Endothelial cell of umbilical vein (primary cell): ENCODE data around the gene FILIP1. TPM values are rescaled to one million over a fixed set of nuclear protein-coding genes. Genes with fewer than 3 reads are reported as not detected.

Experiments
- BruUV-seq: library from RNA; stranded (reverse); fragments of 400-500 nt; replicated peaks from 2 replicates; lab custom pipeline; 2021; lab: Mats Ljungman, UMichigan
- CTCF ChIA-PET: fragments of 300-600, 350-600 bp; sonication (Branson Sonifier 250); formaldehyde crosslinking; loops from one replicate; lab custom pipeline; 2021; ENCODE audit warnings: antibody characterized with exemption, inconsistent platforms; lab: Charles Lee
- POLR2A ChIA-PET: fragments of 300-600, 350-600 bp; sonication (Branson Sonifier 250); formaldehyde crosslinking; loops from one replicate; lab custom pipeline; 2021; ENCODE audit warnings: antibody characterized with exemption, inconsistent platforms; lab: Charles Lee
- DNase-seq: peaks from one replicate; pipeline ENCODE4 v3.0.0-alpha.2; 2011; ENCODE audit warnings: low read depth, low spot score
- FAIRE-seq: peaks from 2 replicates; lab custom pipeline; 2011; peaks lifted over from hg19 to GRCh38; lab: Jason Lieb, UNC
- H2AFZ ChIP-seq: 2 replicates; pipeline ENCODE4 v1.6.0; 2012; ENCODE audit warnings: low read depth, low read length, control low read depth, inconsistent platforms
- H3K27ac ChIP-seq: 2 replicates; pipeline ENCODE4 v1.5.1; 2011; ENCODE audit warnings: low read depth, mild to moderate bottlenecking, control low read depth, low read length, moderate library complexity; ENCODE audit not compliant: insufficient read depth
- H3K27me3 ChIP-seq, 2 experiments: 2 replicates each; pipeline versions ENCODE4 v1.6.0 to v1.6.1; 2011; ENCODE audit warnings: low read length in 2 of 2, mixed read lengths in 1 of 2; ENCODE audit not compliant: control insufficient read depth in 2 of 2, insufficient read depth in 2 of 2
- H3K36me3 ChIP-seq, 2 experiments: 2 replicates in 1 of 2; 3 replicates in 1 of 2; pipeline ENCODE4 v1.5.1; 2011; ENCODE audit warnings: low read length in 2 of 2, mild to moderate bottlenecking in 1 of 2, moderate library complexity in 1 of 2; ENCODE audit not compliant: control insufficient read depth in 2 of 2, insufficient read depth in 2 of 2; ENCODE audit errors: extremely low read depth in 1 of 2
- H3K4me1 ChIP-seq: 3 replicates; pipeline ENCODE4 v1.5.1; 2011; ENCODE audit warnings: mild to moderate bottlenecking, low read length; ENCODE audit not compliant: control insufficient read depth, insufficient read depth; ENCODE audit errors: extremely low read depth
- H3K4me2 ChIP-seq: 2 replicates; pipeline ENCODE4 v1.6.1; 2011; ENCODE audit warnings: low read length, control low read depth, mixed read lengths; ENCODE audit not compliant: insufficient read depth
- H3K4me3 ChIP-seq, 3 experiments: fragments of 200-600 bp in 1 of 3; sonication (generic), shearing (Covaris generic) in 1 of 3; replicated peaks in 1 of 3; 2 replicates each; pipeline ENCODE4 v1.5.1; 2011 to 2016; ENCODE audit warnings: control low read depth in 3 of 3, low read length in 3 of 3, mild to moderate bottlenecking in 2 of 3, inconsistent platforms in 1 of 3, low read depth in 1 of 3, moderate library complexity in 1 of 3; ENCODE audit not compliant: insufficient read depth in 1 of 3
- H3K79me2 ChIP-seq: 2 replicates; pipeline ENCODE4 v1.6.0; 2012; ENCODE audit warnings: low read length, inconsistent platforms; ENCODE audit not compliant: control insufficient read depth, insufficient read depth
- H3K9ac ChIP-seq: replicated peaks from 2 replicates; pipeline ENCODE3; 2011; ENCODE audit warnings: low read length, control low read depth; ENCODE audit not compliant: insufficient read depth; ENCODE audit errors: extremely low read depth
- H3K9me1 ChIP-seq: replicated peaks from 3 replicates; pipeline ENCODE4 v1.6.0; 2011; ENCODE audit warnings: mild to moderate bottlenecking, low read length; ENCODE audit not compliant: control insufficient read depth, insufficient read depth; ENCODE audit errors: extremely low read depth
- H3K9me3 ChIP-seq: replicated peaks from 2 replicates; pipeline ENCODE4 v1.5.1; 2012; ENCODE audit warnings: low read length, inconsistent platforms; ENCODE audit not compliant: control insufficient read depth, insufficient read depth
- H4K20me1 ChIP-seq: replicated peaks from 2 replicates; pipeline ENCODE3; 2011; ENCODE audit warnings: mild to moderate bottlenecking, low read length; ENCODE audit not compliant: control insufficient read depth, insufficient read depth; ENCODE audit errors: extremely low read depth
- GATA2 ChIP-seq: IDR thresholded peaks from 2 replicates; pipeline ENCODE4 v1.7.0; 2011; ENCODE audit warnings: low read depth, mild to moderate bottlenecking, moderate library complexity, mixed read lengths, low read length; ENCODE audit not compliant: insufficient read length, insufficient read depth
- POLR2A ChIP-seq: IDR thresholded peaks from 2 replicates; pipeline ENCODE4 v1.6.1; 2012; ENCODE audit warnings: low read depth, mild to moderate bottlenecking, control low read depth, low read length
- POLR2AphosphoS5 ChIP-seq: IDR thresholded peaks from 2 replicates; pipeline ENCODE4 v1.6.1; 2012; ENCODE audit warnings: low read depth, mild to moderate bottlenecking, control low read depth, low read length, moderate library complexity; ENCODE audit not compliant: insufficient read depth
- dilution Hi-C: fragments of 300-500 bp; cut with MboI; formaldehyde crosslinking; loops from one replicate; pipeline ENCODE4 v1.15.0; 2019; ENCODE audit warnings: low sequenced_read_pairs; ENCODE audit not compliant: extremely low pct_ligation_motif_present
- intact Hi-C: fragments of 100-400 bp; cut with micrococcal nuclease; formaldehyde crosslinking; loops from one replicate; pipeline ENCODE4 v1.10.0; 2022
- microRNA-seq: library from miRNA; unstranded; fragments of <30 nt; microRNA quantifications from one replicate; pipeline ENCODE4 v1.2.0, GENCODE V29; 2021; ENCODE audit warnings: borderline number of aligned reads, borderline replicate concordance
- polyA plus RNA-seq, 4 experiments: library from polyadenylated mRNA; depleted of rRNA in 3 of 4; stranded (reverse) in 3 of 4; unstranded in 1 of 4; fragments of >200 nt; gene quantifications; 2 replicates each; pipeline versions ENCODE4 v1.2.1 to v1.2.3, GENCODE V29; 2011 to 2012; ENCODE audit warnings: missing spikeins in 1 of 4
- small RNA-seq: library from RNA; depleted of rRNA; stranded (forward); fragments of <200 nt; gene quantifications from one replicate; pipeline ENCODE3, GENCODE V24; 2012; ENCODE audit warnings: low replicate concordance, low read depth; ENCODE audit not compliant: insufficient read depth, insufficient read length
- total RNA-seq: library from RNA; stranded (reverse); gene quantifications from 2 replicates; pipeline ENCODE4 v1.2.3, GENCODE V29; 2021

FILIP1 gene
- total and polyA plus RNA-seq, 2 donors (not counting 3 experiments of a cell fraction or from before 2014, with no cell fraction given): 2.8 to 13.7 TPM

GRCh38 chr6:75243333-75244062, 250.1 kb downstream of the FILIP1 start, which contains the start of gene COX7A2:
TSS of gene COX7A2 (minus strand) at chr6:75243801. CDS start at chr6:75243734, 67 bp downstream.
- DNase-seq (peak; percentile 98), FAIRE-seq (peak; percentile 100)
- Histone ChIP-seq H3K4me1 (peaks cover 4% of the 10 kb centered on the region), H3K36me3 (peaks cover 6 to 8% of the 10 kb centered on the region in 2 experiments), H3K4me2 (peak within 1 kb of the TSS; percentile 81), H3K27me3 (no peaks in the 10 kb centered on the region), H4K20me1 (no peaks in the 10 kb centered on the region), H3K4me3 (peak within 1 kb of the TSS; percentile 75 to 98 (median 90)), H3K9ac (peak within 1 kb of the TSS; percentile 98), H3K9me1 (no peaks in the 10 kb centered on the region), H3K27ac (peak within 1 kb of the TSS; percentile 90), H2AFZ (peak within 1 kb of the TSS; percentile 79), H3K79me2 (peaks cover 28% of the 10 kb centered on the region), H3K9me3 (no peaks in the 10 kb centered on the region)
- peak; percentile 91 for TF ChIP-seq POLR2AphosphoS5
- no peak for TF ChIP-seq GATA2
- peak; percentile 89 for TF ChIP-seq POLR2A
- dilution Hi-C loops: no loop called here
- CTCF ChIA-PET: interaction anchor here (0.7 to 1.6 kb wide), 7 partner anchors 16 to 303 kb away, joined by 3 to 5 read pairs (median 4); partner anchors contain the start of gene TMEM30A
- TSS peak; percentile 68 for BruUV-seq
- intact Hi-C loops: loop anchor here (2.0 to 5.0 kb wide), 2 partner anchors 41 to 304 kb away; partner anchors contain the start of gene TMEM30A
- POLR2A ChIA-PET: interaction anchor here (1.8 kb wide), 1 partner anchor 42 kb away, joined by 3 read pairs; no protein-coding TSS in a partner anchor

Small RNA genes within 50 kb of the gene (microRNA-seq; reads per million reads assigned to microRNA genes)
- not detected for gene MIR4463

Small RNA genes within 50 kb of the gene (small RNA-seq; reads per million reads assigned to genes)
- gene MIR4463: not detected
- not detected for gene RF00012
- gene RNU1-34P: not detected

Other genes with a start within 250 kb of the FILIP1 start
- gene COX7A2, start 250.0 kb downstream of the FILIP1 start, total RNA-seq: 426 and 455 TPM in 2 replicates
- 193 and 254 TPM in 2 replicates for gene COX7A2, start 250.0 kb downstream of the FILIP1 start, polyA plus RNA-seq
- gene TMEM30A, start 209.0 kb downstream of the FILIP1 start, total RNA-seq: 197 and 213 TPM in 2 replicates
- gene TMEM30A, start 209.0 kb downstream of the FILIP1 start, polyA plus RNA-seq: 26.6 and 42.2 TPM in 2 replicates
- gene SENP6, start 108.1 kb upstream of the FILIP1 start, total RNA-seq: 97.7 and 99.1 TPM in 2 replicates
- gene SENP6, start 108.1 kb upstream of the FILIP1 start, polyA plus RNA-seq: 7.8 and 11.5 TPM in 2 replicates